T-helper 2 cell (primary cell): ENCODE data around the gene CTNNAL1.
"Not testable (repeated sequence)": the region's sequence is repeated elsewhere in the genome, so short reads cannot be mapped to it uniquely, and the experiment has no call there.

Experiments
- DNase-seq, 5 experiments: peaks; one replicate each; pipeline versions ENCODE4 v3.0.0 to v3.0.0-alpha.2; 2012 to 2022

CTNNAL1 gene

DNA sequence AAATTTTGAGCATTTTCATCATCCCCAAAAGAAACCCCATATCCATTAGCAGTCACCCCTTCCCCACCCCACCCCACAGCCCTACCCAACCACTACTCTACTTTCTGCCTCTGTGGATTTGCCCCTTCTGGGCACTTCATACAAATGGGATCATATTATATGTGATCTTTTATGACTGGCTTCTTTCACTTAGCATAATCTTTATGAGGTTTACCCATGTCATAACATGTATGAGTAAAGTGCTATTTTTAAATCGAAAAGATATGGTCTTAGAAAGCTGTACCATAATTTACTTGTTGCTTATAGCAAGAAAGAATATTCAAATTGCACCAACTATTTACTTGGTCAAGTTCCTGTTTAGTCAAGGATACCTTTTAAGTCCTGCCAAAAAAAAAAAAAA is 92.1 kb downstream of the CTNNAL1 start:
- DNase-seq = no peak

GRCh38 chr9:108920401-108920800 is 92.9 kb downstream of the CTNNAL1 start:
- not testable (repeated sequence) for DNase-seq

GRCh38 chr9:108919517-108919916 is 93.8 kb downstream of the CTNNAL1 start:
- no peak for DNase-seq

GRCh38 chr9:108913391-108913790 is 99.9 kb downstream of the CTNNAL1 start:
- peak in 1 of 5 experiments; percentile 11 for DNase-seq

DNA sequence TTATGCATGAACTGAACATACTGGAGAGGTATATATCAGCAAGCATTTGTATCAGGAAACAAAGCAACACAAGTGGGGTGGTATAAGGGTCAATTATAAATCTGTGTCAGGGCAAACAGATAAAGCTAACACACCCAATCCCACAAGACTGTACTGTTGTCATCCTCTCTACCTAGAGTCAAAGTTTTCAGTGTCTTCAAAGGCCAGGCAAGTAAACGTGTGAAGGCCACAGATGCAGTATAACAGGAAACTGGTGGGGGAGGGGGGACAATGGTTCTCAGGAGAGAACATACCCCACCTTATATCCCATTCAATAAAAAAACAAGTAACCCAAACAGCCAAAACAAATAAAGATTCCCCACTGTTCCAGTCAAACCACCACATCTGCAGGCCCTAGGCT is 101.5 kb downstream of the CTNNAL1 start:
- peak in 2 of 5 experiments; percentile 27 to 36 for DNase-seq

GRCh38 chr9:108910914-108911313 is 102.4 kb downstream of the CTNNAL1 start:
- DNase-seq = no peak

DNA sequence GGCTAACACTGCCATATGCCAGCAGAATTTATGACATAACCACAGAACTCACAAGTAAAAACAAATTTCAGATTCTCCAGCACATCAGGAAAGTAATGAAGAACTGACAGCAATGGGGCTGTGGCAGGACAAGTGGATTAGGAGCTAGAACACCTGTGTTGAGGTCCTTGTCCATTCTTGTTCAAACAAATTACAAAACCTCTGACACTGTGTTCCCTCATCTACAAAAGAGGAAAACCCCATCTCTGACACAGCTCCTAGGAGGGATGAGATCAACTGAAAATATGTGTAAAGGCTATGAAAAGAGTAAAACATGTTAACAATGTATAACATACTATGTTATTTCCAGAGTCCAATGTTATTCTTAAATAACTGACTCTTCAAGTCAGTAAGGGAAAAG is 102.9 kb downstream of the CTNNAL1 start:
- no peak for DNase-seq

DNA sequence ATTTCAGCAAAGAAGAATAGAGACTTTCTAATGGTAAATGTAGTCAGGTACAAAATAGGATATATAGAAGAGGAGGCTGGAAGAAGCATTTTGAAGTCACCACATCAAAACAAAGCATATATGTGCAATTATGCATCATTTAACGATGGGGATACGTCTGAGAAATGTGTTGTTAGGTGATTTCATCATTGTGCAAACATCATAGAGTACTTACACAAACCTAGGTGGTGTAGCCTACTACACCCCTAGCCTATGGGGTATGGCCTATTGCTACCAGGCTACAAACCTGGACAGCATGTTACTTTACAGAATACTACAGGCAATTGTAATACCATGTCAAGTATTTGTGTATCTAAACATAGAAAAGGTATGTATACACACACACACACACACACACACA is 107.8 kb downstream of the CTNNAL1 start:
- DNase-seq = no peak

DNA sequence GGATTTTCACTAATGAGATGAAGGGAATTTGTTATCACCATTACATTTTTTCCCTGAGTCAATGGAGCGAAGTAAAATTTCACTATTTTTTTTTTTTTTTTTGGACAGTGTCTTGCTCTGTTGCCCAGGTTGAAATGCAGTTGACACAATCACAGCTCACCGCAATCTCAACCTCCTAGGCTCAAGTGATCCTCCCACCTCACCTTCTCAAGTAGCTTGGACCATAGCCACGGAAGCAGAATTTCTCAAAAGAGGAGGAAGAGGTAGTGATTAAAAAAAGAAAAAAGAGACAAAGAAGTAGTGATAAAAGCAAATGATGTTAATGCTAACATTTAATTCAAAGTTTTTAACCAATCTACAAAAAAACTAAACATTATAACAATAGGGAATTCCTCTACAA is 109.1 kb downstream of the CTNNAL1 start:
- DNase-seq = no peak

DNA sequence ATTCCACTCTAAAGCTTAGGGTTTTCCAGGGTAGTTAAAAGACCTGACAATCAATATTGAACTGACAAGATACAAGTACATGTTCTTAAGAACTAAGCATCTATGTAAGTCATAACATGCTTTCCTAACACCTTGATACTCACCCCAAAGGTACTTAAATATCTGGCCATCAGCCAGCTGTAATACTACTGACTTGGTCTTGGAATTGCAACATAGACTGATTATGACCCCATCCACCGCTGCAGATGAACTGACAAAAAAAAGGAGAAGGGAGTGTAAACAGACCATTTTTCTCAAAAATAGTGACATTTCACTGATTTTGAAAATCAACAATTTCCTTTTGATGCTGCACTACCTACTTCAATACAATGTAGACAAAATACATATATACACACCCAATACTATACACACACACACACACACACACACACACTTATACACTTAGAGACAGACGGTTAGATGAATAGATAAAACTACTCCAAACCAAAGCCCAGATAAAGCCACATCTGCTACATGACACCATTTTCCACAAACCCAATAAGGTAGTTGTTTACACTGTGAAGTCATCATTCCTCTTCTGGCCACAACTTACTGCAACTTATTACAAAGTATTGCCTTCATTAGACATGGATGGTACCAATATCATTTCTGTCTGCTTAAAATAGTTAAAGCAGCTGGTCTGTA is 109.7 kb downstream of the CTNNAL1 start:
- peak in 1 of 5 experiments; percentile 46 for DNase-seq

DNA sequence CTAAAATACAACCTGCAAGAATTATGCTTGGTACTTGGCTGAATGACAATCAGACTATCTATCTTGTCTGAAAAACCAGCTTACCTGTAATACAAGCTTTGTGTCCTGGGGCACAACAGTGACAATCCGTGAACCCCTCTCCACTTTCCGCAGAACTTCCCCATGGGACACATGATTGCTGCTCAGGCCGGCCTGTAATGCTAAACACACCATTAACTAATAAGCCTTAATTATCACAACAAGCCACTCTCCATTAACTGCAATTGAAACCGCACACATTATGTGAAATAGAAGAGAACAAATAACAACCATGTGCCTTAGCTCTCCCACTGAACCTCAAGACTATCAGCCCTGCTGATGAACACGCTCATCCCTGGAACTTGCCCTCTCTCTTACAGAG is 113.1 kb downstream of the CTNNAL1 start:
- DNase-seq = no peak

DNA sequence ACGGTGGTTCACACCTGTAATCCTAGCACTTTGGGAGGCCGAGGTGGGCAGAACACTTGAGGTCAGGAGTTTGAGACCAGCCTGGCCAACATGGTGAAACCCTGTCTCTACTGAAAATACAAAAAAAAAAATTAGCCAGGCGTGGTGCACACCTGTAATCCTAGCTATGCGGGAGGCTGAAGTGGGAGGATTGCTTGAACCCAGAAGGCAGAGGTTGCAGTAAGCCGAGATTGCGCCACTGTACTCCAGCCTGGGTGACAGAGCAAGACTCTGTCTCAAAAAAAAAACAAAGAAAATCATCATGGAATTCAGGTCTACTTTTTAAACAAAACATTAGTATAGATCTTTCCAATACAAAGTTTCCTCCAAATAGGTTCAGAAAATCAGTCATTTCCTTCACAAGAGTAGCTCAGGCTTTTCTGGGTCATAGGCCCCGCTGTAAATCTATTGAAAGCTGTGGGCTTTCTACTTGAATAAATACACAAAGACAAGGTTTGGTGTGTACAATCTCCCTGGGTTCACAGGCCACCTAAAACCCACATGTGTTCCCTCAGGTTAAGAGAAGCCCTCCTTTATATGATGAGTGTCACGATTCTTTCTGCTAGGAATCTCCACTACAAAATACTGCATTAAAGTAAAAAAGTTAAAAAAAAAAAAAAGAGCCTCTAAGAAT is 114.1 kb downstream of the CTNNAL1 start:
- DNase-seq = not testable (repeated sequence)

DNA sequence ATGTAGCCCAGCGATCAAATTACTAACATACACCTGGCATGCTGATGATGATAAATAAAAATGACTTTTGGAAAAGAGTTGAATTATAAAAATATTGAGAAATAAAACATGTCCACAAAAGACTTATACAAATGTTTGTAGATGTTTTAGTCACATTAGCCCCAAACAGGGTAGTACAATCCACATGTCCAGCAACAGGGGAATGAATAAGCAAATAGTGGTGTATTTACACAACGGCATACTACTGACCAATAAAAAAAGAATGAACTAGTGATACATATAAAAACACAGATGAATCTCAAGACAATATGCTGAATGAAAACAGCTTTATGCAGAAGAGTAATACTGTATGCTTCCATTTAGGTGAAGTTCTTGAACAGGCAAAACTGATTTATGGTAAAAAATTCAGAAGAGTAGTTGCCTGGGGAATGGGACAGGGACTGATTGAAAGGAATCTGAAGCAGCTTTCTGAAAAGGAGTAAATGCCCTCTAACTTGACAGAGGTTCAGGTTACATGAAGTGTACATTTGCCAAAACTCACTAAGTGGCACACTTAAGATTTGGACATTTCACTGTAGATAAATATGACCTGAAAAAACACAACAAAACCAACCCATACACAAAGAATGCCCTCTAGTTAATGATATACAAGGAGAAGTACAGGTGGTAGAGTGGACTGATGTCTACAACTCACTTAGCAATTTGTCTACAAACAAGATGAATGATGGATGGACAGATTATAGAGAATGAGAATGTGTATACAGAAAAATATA is 115.8 kb downstream of the CTNNAL1 start:
- DNase-seq = no peak

- DNase-seq = no peak
Observed at GRCh38 chr9:108894225-108894997, 118.9 kb downstream of the CTNNAL1 start.
